Chondrocyte (in vitro differentiated cells): ENCODE measurements around the gene PFN1. TPM values are rescaled to one million over a fixed set of nuclear protein-coding genes. Genes with fewer than 3 reads are reported as not detected.

Source experiments
- DNase-seq: peaks from one replicate; pipeline ENCODE4 v3.0.0; 2021; ENCODE audit warnings: mixed read lengths, low spot score
- H3K27ac Mint-ChIP-seq: one replicate; pipeline ENCODE4 v1.8.0; 2021; ENCODE audit warnings: mild to moderate bottlenecking, moderate library complexity, mixed read lengths; ENCODE audit not compliant: unreplicated experiment
- H3K27me3 Mint-ChIP-seq: 2 replicates; pipeline ENCODE4 v1.8.0; 2021; ENCODE audit warnings: low read depth, mixed read lengths
- H3K36me3 Mint-ChIP-seq: 2 replicates; pipeline ENCODE4 v1.8.0; 2021; ENCODE audit warnings: low read depth, mixed read lengths
- H3K4me1 Mint-ChIP-seq: 2 replicates; pipeline ENCODE4 v1.8.0; 2021; ENCODE audit warnings: low read depth, mild to moderate bottlenecking, mixed read lengths
- H3K4me3 Mint-ChIP-seq: one replicate; pipeline ENCODE4 v1.8.0; 2021; ENCODE audit warnings: mild to moderate bottlenecking, moderate library complexity, mixed read lengths; ENCODE audit not compliant: unreplicated experiment
- H3K9me3 Mint-ChIP-seq: 2 replicates; pipeline ENCODE4 v1.8.0; 2021; ENCODE audit warnings: low read depth, mixed read lengths
- CTCF ChIP-seq: fragments of 200-600 bp; sonication (generic); IDR thresholded peaks from 2 replicates; pipeline ENCODE4 v1.5.0; 2021; ENCODE audit warnings: antibody characterized with exemption, mild to moderate bottlenecking, moderate library complexity
- microRNA-seq: library from miRNA; unstranded; fragments of <30 nt; microRNA quantifications from one replicate; pipeline ENCODE4 v1.2.0, GENCODE V29; 2020; ENCODE audit warnings: borderline number of aligned reads
- total RNA-seq: library from RNA; stranded (reverse); gene quantifications from 3 replicates; pipeline ENCODE4 v1.2.1, GENCODE V29; 2021

Gene PFN1
- total RNA-seq, 1 donor from 2014 or later: 766 TPM

DNA sequence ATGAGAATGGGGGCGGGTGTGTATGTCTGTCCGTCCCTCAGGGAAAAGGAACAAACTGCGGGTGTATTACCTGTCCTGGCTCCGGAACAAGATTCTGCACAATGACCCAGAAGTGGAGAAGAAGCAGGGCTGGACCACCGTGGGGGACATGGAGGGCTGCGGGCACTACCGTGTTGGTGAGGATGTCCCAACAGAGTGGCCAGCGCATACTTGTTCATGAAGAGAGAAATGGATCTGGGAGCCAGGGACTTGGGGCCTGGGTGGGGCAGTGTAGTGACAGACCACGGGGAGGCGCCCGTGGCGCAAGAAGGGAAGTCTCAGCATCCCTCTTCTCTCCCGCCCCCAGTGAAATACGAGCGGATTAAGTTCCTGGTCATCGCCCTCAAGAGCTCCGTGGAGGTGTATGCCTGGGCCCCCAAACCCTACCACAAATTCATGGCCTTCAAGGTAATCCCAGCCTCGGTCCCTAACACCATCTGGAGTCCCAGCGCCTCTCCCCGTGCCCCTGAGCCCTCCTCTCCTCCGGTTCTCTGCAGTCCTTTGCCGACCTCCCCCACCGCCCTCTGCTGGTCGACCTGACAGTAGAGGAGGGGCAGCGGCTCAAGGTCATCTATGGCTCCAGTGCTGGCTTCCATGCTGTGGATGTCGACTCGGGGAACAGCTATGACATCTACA lies 52.5 kb downstream of the PFN1 start:
- H3K36me3 Mint-ChIP-seq: peaks cover 28% of the 10 kb centered on the region
- peak; percentile 23 for TF ChIP-seq CTCF
- H3K27ac Mint-ChIP-seq: no peak overlapping the region
- no peaks in the 10 kb centered on the region for H3K4me1 Mint-ChIP-seq
- no peaks in the 10 kb centered on the region for H3K9me3 Mint-ChIP-seq
- DNase-seq: peak; percentile 79
- no peak overlapping the region for H3K4me3 Mint-ChIP-seq
- H3K27me3 Mint-ChIP-seq: no peaks in the 10 kb centered on the region

Small RNA genes within 50 kb of the gene (microRNA-seq; reads per million reads assigned to microRNA genes)
- gene MIR6864 (not detected), gene MIR6865 (not detected)

Other genes with a start within 250 kb of the PFN1 start
- 44.1 to 56.2 TPM (median 48.2 TPM) in 3 replicates for gene PELP1, start 244.4 kb downstream of the PFN1 start, total RNA-seq
- 7.1 to 11.8 TPM (median 7.2 TPM) in 3 replicates for gene ARRB2, start 237.9 kb downstream of the PFN1 start, total RNA-seq
- 14.6 to 21.3 TPM (median 16.9 TPM) in 3 replicates for gene MED11, start 217.1 kb downstream of the PFN1 start, total RNA-seq
- gene ZMYND15, start 208.7 kb downstream of the PFN1 start, total RNA-seq: 0.23 to 0.48 TPM (median 0.45 TPM) in 3 replicates
- 4.7 to 8.0 TPM (median 5.4 TPM) in 3 replicates for gene CXCL16, start 208.6 kb downstream of the PFN1 start, total RNA-seq
- gene TM4SF5, start 176.6 kb downstream of the PFN1 start, total RNA-seq: not detected in 3 replicates
- gene VMO1, start 162.2 kb downstream of the PFN1 start, total RNA-seq: 0.82 to 2.4 TPM (median 1.2 TPM) in 3 replicates
- gene GLTPD2, start 159.6 kb downstream of the PFN1 start, total RNA-seq: not detected in 3 replicates
- gene PSMB6, start 152.4 kb downstream of the PFN1 start, total RNA-seq: 110 to 146 TPM (median 113 TPM) in 3 replicates
- gene PLD2, start 141.4 kb downstream of the PFN1 start, total RNA-seq: 30.3 to 35.3 TPM (median 32.1 TPM) in 3 replicates
- 89.1 to 93.0 TPM (median 90.6 TPM) in 3 replicates for gene MINK1, start 115.2 kb downstream of the PFN1 start, total RNA-seq
- 1.5 to 1.8 TPM (median 1.6 TPM) in 3 replicates for gene C17orf107, start 49.0 kb downstream of the PFN1 start, total RNA-seq
- 0.22 to 0.35 TPM in 2 of 3 replicates, not detected in the other for gene CHRNE, start 45.4 kb downstream of the PFN1 start, total RNA-seq
- gene GP1BA, start 16.3 kb downstream of the PFN1 start, total RNA-seq: not detected in 3 replicates
- 44.0 to 62.4 TPM (median 46.6 TPM) in 3 replicates for gene SLC25A11, start 8.5 kb downstream of the PFN1 start, total RNA-seq
- 69.7 to 95.8 TPM (median 74.5 TPM) in 3 replicates for gene RNF167, start 8.3 kb downstream of the PFN1 start, total RNA-seq
- 7.0 to 9.8 TPM (median 7.4 TPM) in 3 replicates for gene ENO3, start 2.6 kb upstream of the PFN1 start, total RNA-seq
- 73.0 to 87.3 TPM (median 79.4 TPM) in 3 replicates for gene SPAG7, start 19.3 kb upstream of the PFN1 start, total RNA-seq
- gene CAMTA2, start 39.1 kb upstream of the PFN1 start, total RNA-seq: 47.4 to 97.8 TPM (median 90.2 TPM) in 3 replicates
- gene INCA1, start 49.0 kb upstream of the PFN1 start, total RNA-seq: 0.74 to 1.5 TPM (median 0.85 TPM) in 3 replicates
- gene KIF1C, start 49.4 kb upstream of the PFN1 start, total RNA-seq: 141 to 193 TPM (median 174 TPM) in 3 replicates
- gene SLC52A1, start 86.9 kb upstream of the PFN1 start, total RNA-seq: not detected in 3 replicates
- gene ZFP3, start 129.9 kb upstream of the PFN1 start, total RNA-seq: 0.29 to 0.69 TPM (median 0.55 TPM) in 3 replicates
- gene ZNF232, start 163.3 kb upstream of the PFN1 start, total RNA-seq: 7.4 to 8.3 TPM (median 8.0 TPM) in 3 replicates
- 0.10 to 0.15 TPM (median 0.12 TPM) in 3 replicates for gene USP6, start 167.5 kb upstream of the PFN1 start, total RNA-seq
- gene ZNF594, start 243.3 kb upstream of the PFN1 start, total RNA-seq: 4.1 to 8.5 TPM (median 4.7 TPM) in 3 replicates